Breast epithelium (tissue), 4 donors: ENCODE data around the gene TP53BP2. TPM values are rescaled to one million over a fixed set of nuclear protein-coding genes. Genes with fewer than 3 reads are reported as not detected.
A peak's percentile ranks its signal among the peaks of the same experiment; 100 is the strongest.

Experiments
- DNase-seq, 2 donors: peaks; one replicate each; pipeline ENCODE4 v3.0.0-alpha.2; 2019; ENCODE audit warnings: low spot score in 2 of 2
- H3K27ac ChIP-seq, 2 donors: fragments of 200-600 bp; sonication (generic) in 1 of 2; one replicate each; pipeline ENCODE4 v1.5.1; 2016 to 2019; ENCODE audit warnings: mild to moderate bottlenecking in 1 of 2
- H3K27me3 ChIP-seq, 2 donors: fragments of 200-600 bp; sonication (generic) in 1 of 2; one replicate each; pipeline versions ENCODE4 v1.5.1 to v1.6.0; 2017 to 2019; ENCODE audit warnings: control low read depth in 1 of 2, mild to moderate bottlenecking in 1 of 2
- H3K36me3 ChIP-seq: fragments of 200-600 bp; one replicate; pipeline ENCODE4 v1.5.1; 2019
- H3K4me1 ChIP-seq, 2 donors: fragments of 200-600 bp; sonication (generic); one replicate each; pipeline ENCODE4 v1.5.1; 2016 to 2019; ENCODE audit warnings: control low read depth in 1 of 2
- H3K4me3 ChIP-seq, 3 donors: fragments of 200-600 bp; sonication (generic); 1 replicate in 2 of 3; 2 replicates in 1 of 3; pipeline ENCODE4 v1.5.1; 2016 to 2019; ENCODE audit warnings: mild to moderate bottlenecking in 3 of 3, moderate library complexity in 2 of 3
- H3K9me3 ChIP-seq, 2 donors: fragments of 200-600 bp; sonication (generic) in 1 of 2; one replicate each; pipeline ENCODE4 v1.5.1; 2016 to 2019; ENCODE audit warnings: control low read depth in 1 of 2
- CTCF ChIP-seq, 3 donors: fragments of 450-650 bp; IDR thresholded peaks; one replicate each; pipeline ENCODE4 v1.5.1; 2016 to 2017; ENCODE audit warnings: antibody characterized with exemption in 3 of 3, mild to moderate bottlenecking in 3 of 3, moderate library complexity in 3 of 3
- POLR2A ChIP-seq: fragments of 450-650 bp; IDR thresholded peaks from one replicate; pipeline ENCODE4 v1.6.1; 2016; ENCODE audit warnings: antibody characterized with exemption, mild to moderate bottlenecking, moderate library complexity
- POLR2AphosphoS5 ChIP-seq, 3 donors: sonication (generic); formaldehyde crosslinking; IDR thresholded peaks; one replicate each; pipeline ENCODE4 v1.6.1; 2017; ENCODE audit warnings: antibody characterized with exemption in 3 of 3
- intact Hi-C: fragments of 100-400 bp; cut with DNase I; formaldehyde crosslinking; loops from one replicate; pipeline ENCODE4 v1.15.1; 2023; ENCODE audit warnings: low total_unique reads
- total RNA-seq, 3 donors: library from RNA; depleted of rRNA; stranded (reverse); fragments of >200 nt; gene quantifications; one replicate each; pipeline ENCODE4 v1.1.0, GENCODE V29; 2016

The TP53BP2 gene
- total RNA-seq, 3 donors from 2014 or later = 31.4 to 46.8 (median 38.0) TPM

GRCh38 chr1:223732993-223733798 lies 112.6 kb downstream of the TP53BP2 start:
- Histone ChIP-seq H3K4me3 (peak overlapping the region in 1 of 3 donors; percentile 9), H3K4me1 (peaks cover 19 to 33% of the 10 kb centered on the region in 2 donors), H3K27ac (peak overlapping the region; percentile 76 to 78), H3K27me3 (no peaks in the 10 kb centered on the region), H3K36me3 (no peaks in the 10 kb centered on the region), H3K9me3 (no peaks in the 10 kb centered on the region)
- TF ChIP-seq POLR2A (no peak), CTCF (IDR thresholded peaks at IDR 0.05) (no peak), POLR2AphosphoS5 (IDR thresholded peaks at IDR 0.05) (no peak)
- DNase-seq = no peak
- intact Hi-C loops = no loop called here

GRCh38 chr1:223731133-223731770 lies 114.5 kb downstream of the TP53BP2 start:
- Histone ChIP-seq H3K4me1 (peaks cover 27 to 46% of the 10 kb centered on the region in 2 donors), H3K9me3 (no peaks in the 10 kb centered on the region), H3K36me3 (no peaks in the 10 kb centered on the region), H3K4me3 (no peak overlapping the region), H3K27me3 (no peaks in the 10 kb centered on the region), H3K27ac (peak overlapping the region; percentile 77 to 78)
- no peak for TF ChIP-seq POLR2AphosphoS5 (IDR thresholded peaks at IDR 0.05)
- no peak for TF ChIP-seq POLR2A
- no peak for TF ChIP-seq CTCF (IDR thresholded peaks at IDR 0.05)
- peak; percentile 56 to 76 for DNase-seq
- intact Hi-C loops = no loop called here

GRCh38 chr1:223730479-223731132 lies 115.1 kb downstream of the TP53BP2 start:
- Histone ChIP-seq H3K4me1 (peaks cover 30 to 51% of the 10 kb centered on the region in 2 donors), H3K27me3 (no peaks in the 10 kb centered on the region), H3K4me3 (no peak overlapping the region), H3K27ac (peak overlapping the region; percentile 77 to 78), H3K36me3 (no peaks in the 10 kb centered on the region), H3K9me3 (no peaks in the 10 kb centered on the region)
- DNase-seq = no peak
- intact Hi-C loops = no loop called here
- TF ChIP-seq POLR2AphosphoS5 (IDR thresholded peaks at IDR 0.05) (no peak), POLR2A (no peak), CTCF (IDR thresholded peaks at IDR 0.05) (no peak)

- TF ChIP-seq POLR2A (no peak), POLR2AphosphoS5 (IDR thresholded peaks at IDR 0.05) (no peak), CTCF (IDR thresholded peaks at IDR 0.05) (no peak)
- intact Hi-C loops = no loop called here
Measured at GRCh38 chr1:223729906-223730305, 115.8 kb downstream of the TP53BP2 start.

More at GRCh38 chr1:223729906-223730305, 115.8 kb downstream of the TP53BP2 start:
- Histone ChIP-seq H3K27me3 (no peaks in the 10 kb centered on the region), H3K4me1 (peaks cover 30 to 51% of the 10 kb centered on the region in 2 donors), H3K4me3 (no peak overlapping the region), H3K9me3 (no peaks in the 10 kb centered on the region), H3K27ac (peak overlapping the region; percentile 9 to 78), H3K36me3 (no peaks in the 10 kb centered on the region)
- DNase-seq = no peak

Other genes starting within 250 kb of the TP53BP2 start
- 10 to 100 TPM in 2 of 3 donors, under 1 TPM in 1; 0.32 to 83.9 (median 41.3) TPM for gene CAPN8, start 180.2 kb downstream of the TP53BP2 start, total RNA-seq
- 100 to 1,000 TPM; 162 to 192 (median 164) TPM for gene CAPN2, start 133.4 kb downstream of the TP53BP2 start, total RNA-seq